Upper lobe of left lung (tissue), 6 donors: ENCODE results near the gene GDPGP1. TPM values are rescaled to one million over a fixed set of nuclear protein-coding genes. Genes with fewer than 3 reads are reported as not detected.
A peak's percentile ranks its signal among the peaks of the same experiment; 100 is the strongest.

Experiments
- ATAC-seq, 2 donors: fragments of 200-7000 bp; cut with Tn5 transposase; one replicate each; pipeline ENCODE4 v1.9.1; 2022; ENCODE audit warnings: mild to moderate bottlenecking in 2 of 2, moderate library complexity in 2 of 2; ENCODE audit not compliant: low FRiP score in 2 of 2
- DNase-seq, 2 donors: peaks; one replicate each; pipeline ENCODE4 v3.0.0-alpha.2; 2019 to 2020
- H3K27ac ChIP-seq, 4 donors: fragments of 200-600 bp; sonication (generic); one replicate each; pipeline ENCODE4 v1.5.1; 2016 to 2019
- H3K27me3 ChIP-seq, 4 donors: fragments of 200-600 bp; sonication (generic); one replicate each; pipeline ENCODE4 v1.5.1; 2017 to 2019
- H3K36me3 ChIP-seq, 4 donors: fragments of 200-600 bp; sonication (generic); one replicate each; pipeline ENCODE4 v1.5.1; 2016 to 2019
- H3K4me1 ChIP-seq, 4 donors: fragments of 200-600 bp; sonication (generic); one replicate each; pipeline ENCODE4 v1.5.1; 2018 to 2019
- H3K4me3 ChIP-seq, 4 donors: fragments of 200-600 bp; sonication (generic); one replicate each; pipeline ENCODE4 v1.5.1; 2017 to 2019; ENCODE audit warnings: mild to moderate bottlenecking in 2 of 4, moderate library complexity in 1 of 4
- H3K9me3 ChIP-seq, 4 donors: fragments of 200-600 bp; sonication (generic); one replicate each; pipeline ENCODE4 v1.5.1; 2018 to 2019
- CTCF ChIP-seq, 6 experiments: fragments of 450-650 bp in 4 of 6; fragments of 200-600 bp in 2 of 6; sonication (generic) in 2 of 6; IDR thresholded peaks; one replicate each; pipeline ENCODE4 v1.5.1; 2016 to 2019; ENCODE audit warnings: antibody characterized with exemption in 6 of 6
- EP300 ChIP-seq, 4 donors: sonication (generic); formaldehyde crosslinking; IDR thresholded peaks; one replicate each; pipeline ENCODE4 v1.5.1; 2017; ENCODE audit warnings: antibody characterized with exemption in 4 of 4, control low read depth in 2 of 4
- POLR2A ChIP-seq, 4 donors: fragments of 450-650 bp; IDR thresholded peaks; one replicate each; pipeline ENCODE4 v1.5.1; 2016 to 2017; ENCODE audit warnings: antibody characterized with exemption in 4 of 4, mild to moderate bottlenecking in 2 of 4
- POLR2AphosphoS5 ChIP-seq, 2 donors: sonication (generic); formaldehyde crosslinking; IDR thresholded peaks; one replicate each; pipeline ENCODE4 v1.5.1; 2017; ENCODE audit warnings: antibody characterized with exemption in 2 of 2
- WGBS, 2 donors: methylation state at CpG; one replicate each; pipeline ENCODE4 v1.1.5; 2017 to 2018; 5-methylcytosine and 5-hydroxymethylcytosine counted together
- total RNA-seq, 6 donors: library from RNA; depleted of rRNA in 4 of 6; stranded (reverse); fragments of >200 nt in 4 of 6; gene quantifications; one replicate each; pipeline versions ENCODE4 v1.1.0 to v1.2.1, GENCODE V29; 2016 to 2021
- donor health status: DM: no; HTN: no; CAD: no; lungs with moderate emphysema.
- donor health status: DM: no; HTN: yes; CAD: no; lungs with severe emphysema.

The GDPGP1 gene
- total RNA-seq, 6 donors from 2014 or later = 7.2 to 27.2 (median 10.3) TPM

- ATAC-seq (no peak), DNase-seq (no peak)
- H3K4me1 ChIP-seq = peaks cover 26 to 69% (median 37%) of the 10 kb centered on the region in 4 donors
- peaks cover 3 to 30% (median 3%) of the 10 kb centered on the region in 4 donors for H3K36me3 ChIP-seq
- 54 to 76% methylated on average over 9 of the region's 9 CpGs for WGBS, 2 donors
- TF ChIP-seq CTCF (IDR thresholded peaks at IDR 0.05) = no peak
- no peak for TF ChIP-seq POLR2A (IDR thresholded peaks at IDR 0.05)
- TF ChIP-seq EP300 (IDR thresholded peaks at IDR 0.05) = no peak
- TF ChIP-seq POLR2AphosphoS5 (IDR thresholded peaks at IDR 0.05) = no peak
- H3K27ac ChIP-seq = peak overlapping the region in 1 of 4 donors; percentile 3
- H3K4me3 ChIP-seq = no peak overlapping the region
- no peaks in the 10 kb centered on the region for H3K27me3 ChIP-seq
- no peaks in the 10 kb centered on the region for H3K9me3 ChIP-seq
These were observed 24.4 kb upstream of the GDPGP1 start for GRCh38 chr15:90209591-90209990.

GRCh38 chr15:90210593-90210992, 23.4 kb upstream of the GDPGP1 start:
- no peak for TF ChIP-seq CTCF (IDR thresholded peaks at IDR 0.05)
- no peak for TF ChIP-seq EP300 (IDR thresholded peaks at IDR 0.05)
- Histone ChIP-seq H3K4me3 (no peak overlapping the region), H3K27me3 (no peaks in the 10 kb centered on the region), H3K36me3 (peaks cover 3 to 26% (median 3%) of the 10 kb centered on the region in 4 donors), H3K4me1 (peaks cover 26 to 59% (median 35%) of the 10 kb centered on the region in 4 donors), H3K27ac (peak overlapping the region in 2 of 4 donors; percentile 57 to 59), H3K9me3 (no peaks in the 10 kb centered on the region)
- no peak for DNase-seq
- WGBS, 2 donors = 70 to 73% methylated on average over 8 of the region's 8 CpGs
- no peak for ATAC-seq

- Histone ChIP-seq H3K36me3 (peaks cover 3 to 26% (median 3%) of the 10 kb centered on the region in 4 donors), H3K4me3 (no peak overlapping the region), H3K4me1 (peaks cover 26 to 55% (median 33%) of the 10 kb centered on the region in 4 donors), H3K27me3 (no peaks in the 10 kb centered on the region), H3K9me3 (no peaks in the 10 kb centered on the region), H3K27ac (peak overlapping the region in 3 of 4 donors; percentile 57 to 77 (median 59))
- 79 to 85% methylated on average over 3 to 9 of the region's 9 CpGs for WGBS, 2 donors
- TF ChIP-seq POLR2A (IDR thresholded peaks at IDR 0.05) (no peak), CTCF (IDR thresholded peaks at IDR 0.05) (no peak), EP300 (IDR thresholded peaks at IDR 0.05) (no peak), POLR2AphosphoS5 (IDR thresholded peaks at IDR 0.05) (no peak)
- no peak for DNase-seq
- ATAC-seq = no peak
These were observed 23.0 kb upstream of the GDPGP1 start for GRCh38 chr15:90211009-90211408.

GRCh38 chr15:90211440-90212143, 22.4 kb upstream of the GDPGP1 start:
- peaks cover 26 to 52% (median 33%) of the 10 kb centered on the region in 4 donors for H3K4me1 ChIP-seq
- peak overlapping the region; percentile 28 to 77 (median 58) for H3K27ac ChIP-seq
- no peaks in the 10 kb centered on the region for H3K9me3 ChIP-seq
- no peak overlapping the region for H3K4me3 ChIP-seq
- DNase-seq = peak in 1 of 2 donors; percentile 69
- no peaks in the 10 kb centered on the region for H3K27me3 ChIP-seq
- WGBS, 2 donors = 43 to 59% methylated on average over 4 to 11 of the region's 13 CpGs
- H3K36me3 ChIP-seq = peaks cover 0 to 22% (median 2%) of the 10 kb centered on the region in 4 donors
- ATAC-seq = peak; percentile 38 to 75
- no peak for TF ChIP-seq POLR2A (IDR thresholded peaks at IDR 0.05)

- Histone ChIP-seq H3K36me3 (peaks cover 0 to 17% (median 2%) of the 10 kb centered on the region in 4 donors), H3K9me3 (no peaks in the 10 kb centered on the region), H3K27me3 (no peaks in the 10 kb centered on the region), H3K4me1 (peaks cover 26 to 52% (median 33%) of the 10 kb centered on the region in 4 donors), H3K4me3 (no peak overlapping the region), H3K27ac (peak overlapping the region; percentile 51 to 77 (median 58))
- TF ChIP-seq POLR2AphosphoS5 (IDR thresholded peaks at IDR 0.05) = no peak
- no peak for TF ChIP-seq EP300 (IDR thresholded peaks at IDR 0.05)
- no peak for TF ChIP-seq CTCF (IDR thresholded peaks at IDR 0.05)
- no peak for TF ChIP-seq POLR2A (IDR thresholded peaks at IDR 0.05)
- WGBS, 2 donors = 69 to 73% methylated on average over 30 to 35 of the region's 35 CpGs
- peak in 1 of 2 donors; percentile 54 for DNase-seq
- peak in 1 of 2 donors; percentile 52 for ATAC-seq
These were observed 21.5 kb upstream of the GDPGP1 start for GRCh38 chr15:90212221-90213098.
